NOMO-1 treated with dmso at 0.1 percent for 144 hours (cell line): ENCODE results near the gene ACY1.
"Not testable (repeated sequence)": the region's sequence is repeated elsewhere in the genome, so short reads cannot be mapped to it uniquely, and the experiment has no call there.

Experiments
- DNase-seq: peaks from one replicate; lab custom pipeline; 2025; ENCODE audit not compliant: unreplicated experiment; lab: John Stamatoyannopoulos, UW

ACY1 gene

GRCh38 chr3:51982352-51982837, 940 bp upstream of the ACY1 start:
- peak; percentile 61 for DNase-seq

- DNase-seq, result no peak
Measured at GRCh38 chr3:51983578-51984268, 388 bp downstream of the ACY1 start.

GRCh38 chr3:51984269-51984647, 923 bp downstream of the ACY1 start:
- no peak for DNase-seq

- no peak for DNase-seq
Measured at GRCh38 chr3:51985063-51985462, 1.7 kb downstream of the ACY1 start.

GRCh38 chr3:51986010-51986947, 2.9 kb downstream of the ACY1 start:
- no peak for DNase-seq

GRCh38 chr3:51987568-51987967, 4.2 kb downstream of the ACY1 start:
- no peak for DNase-seq

GRCh38 chr3:51988286-51989146, 5.2 kb downstream of the ACY1 start:
- no peak for DNase-seq

- not testable (repeated sequence) for DNase-seq
Measured at GRCh38 chr3:51990501-51990971, 7.2 kb downstream of the ACY1 start.

- no peak for DNase-seq
Measured at GRCh38 chr3:51992017-51992682, 8.8 kb downstream of the ACY1 start.

GRCh38 chr3:51993657-51994056, 10.3 kb downstream of the ACY1 start:
- DNase-seq, result not testable (repeated sequence)

- DNase-seq, result no peak
Measured at GRCh38 chr3:51994530-51994929, 11.2 kb downstream of the ACY1 start.

GRCh38 chr3:51995346-51996163, 12.2 kb downstream of the ACY1 start, which contains the start of gene RPL29:
Gene RPL29 (minus strand): TSS chr3:51995895. CDS start chr3:51995461, 434 bp downstream.
- DNase-seq, result peak; percentile 98

- DNase-seq, result no peak
Measured at GRCh38 chr3:51997172-51997571, 13.8 kb downstream of the ACY1 start.

GRCh38 chr3:51997935-51998596, 14.7 kb downstream of the ACY1 start:
- no peak for DNase-seq

- DNase-seq, result no peak
Measured at GRCh38 chr3:51998774-51999173, 15.4 kb downstream of the ACY1 start.

- no peak for DNase-seq
Measured at GRCh38 chr3:51999846-52000245, 16.5 kb downstream of the ACY1 start.

- peak; percentile 62 for DNase-seq
Measured at GRCh38 chr3:52001443-52001974, 18.2 kb downstream of the ACY1 start.

- no peak for DNase-seq
Measured at GRCh38 chr3:52002748-52003147, 19.4 kb downstream of the ACY1 start.
